NB4 (cell line): ENCODE data around the gene ADORA1.

Source experiments
- MYC ChIP-seq: IDR thresholded peaks from 2 replicates; pipeline ENCODE4 v1.6.1; 2011; ENCODE audit warnings: low read depth, low read length
- POLR2A ChIP-seq: IDR thresholded peaks from 2 replicates; pipeline ENCODE4 v1.6.1; 2011; ENCODE audit warnings: mild to moderate bottlenecking; ENCODE audit not compliant: insufficient read length; ENCODE audit errors: extremely low read depth
- TF ChIP-seq, protein P1 (sequence below): IDR thresholded peaks from one replicate; pipeline ENCODE4 v1.5.1; 2012; ENCODE audit warnings: low read depth, low read length
- TF ChIP-seq, protein P2 (sequence below): IDR thresholded peaks from 2 replicates; pipeline ENCODE4 v1.6.1; 2011; ENCODE audit warnings: low read depth, low read length

DNA sequence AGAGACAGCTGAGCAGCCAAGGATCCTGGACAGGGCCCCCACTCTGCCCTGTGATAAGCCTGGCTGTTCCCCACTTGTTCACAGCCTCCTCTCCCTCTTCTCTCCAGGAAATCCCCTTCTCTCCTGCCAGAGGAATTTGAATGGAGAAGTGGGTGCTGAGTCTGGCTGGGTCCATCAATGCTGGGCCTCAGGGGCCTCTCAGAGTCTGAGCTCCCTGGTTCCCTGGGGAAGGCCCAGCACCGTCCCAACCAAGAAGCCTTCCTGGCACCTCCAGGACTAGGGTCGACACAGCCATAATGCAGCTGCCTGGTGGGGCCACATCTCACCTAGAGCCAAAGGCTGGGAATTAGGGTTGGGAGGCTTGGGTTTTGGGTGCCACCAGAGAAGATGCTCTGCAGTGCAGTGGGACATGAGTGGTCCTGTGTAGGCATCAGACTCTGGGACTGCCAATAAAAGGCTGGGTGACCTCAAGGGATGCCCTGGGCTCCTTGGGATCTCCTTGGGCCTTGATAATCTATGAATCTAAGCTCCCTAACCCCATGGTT, 45.6 kb downstream of the ADORA1 start:
- no peak for TF ChIP-seq POLR2A
- TF ChIP-seq, protein P1, sequence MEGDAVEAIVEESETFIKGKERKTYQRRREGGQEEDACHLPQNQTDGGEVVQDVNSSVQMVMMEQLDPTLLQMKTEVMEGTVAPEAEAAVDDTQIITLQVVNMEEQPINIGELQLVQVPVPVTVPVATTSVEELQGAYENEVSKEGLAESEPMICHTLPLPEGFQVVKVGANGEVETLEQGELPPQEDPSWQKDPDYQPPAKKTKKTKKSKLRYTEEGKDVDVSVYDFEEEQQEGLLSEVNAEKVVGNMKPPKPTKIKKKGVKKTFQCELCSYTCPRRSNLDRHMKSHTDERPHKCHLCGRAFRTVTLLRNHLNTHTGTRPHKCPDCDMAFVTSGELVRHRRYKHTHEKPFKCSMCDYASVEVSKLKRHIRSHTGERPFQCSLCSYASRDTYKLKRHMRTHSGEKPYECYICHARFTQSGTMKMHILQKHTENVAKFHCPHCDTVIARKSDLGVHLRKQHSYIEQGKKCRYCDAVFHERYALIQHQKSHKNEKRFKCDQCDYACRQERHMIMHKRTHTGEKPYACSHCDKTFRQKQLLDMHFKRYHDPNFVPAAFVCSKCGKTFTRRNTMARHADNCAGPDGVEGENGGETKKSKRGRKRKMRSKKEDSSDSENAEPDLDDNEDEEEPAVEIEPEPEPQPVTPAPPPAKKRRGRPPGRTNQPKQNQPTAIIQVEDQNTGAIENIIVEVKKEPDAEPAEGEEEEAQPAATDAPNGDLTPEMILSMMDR, result no peak
- TF ChIP-seq, protein P2, sequence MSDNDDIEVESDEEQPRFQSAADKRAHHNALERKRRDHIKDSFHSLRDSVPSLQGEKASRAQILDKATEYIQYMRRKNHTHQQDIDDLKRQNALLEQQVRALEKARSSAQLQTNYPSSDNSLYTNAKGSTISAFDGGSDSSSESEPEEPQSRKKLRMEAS, result no peak
- no peak for TF ChIP-seq MYC
